ENCODE results near the gene ICAM4.

Gene ICAM4

DNA sequence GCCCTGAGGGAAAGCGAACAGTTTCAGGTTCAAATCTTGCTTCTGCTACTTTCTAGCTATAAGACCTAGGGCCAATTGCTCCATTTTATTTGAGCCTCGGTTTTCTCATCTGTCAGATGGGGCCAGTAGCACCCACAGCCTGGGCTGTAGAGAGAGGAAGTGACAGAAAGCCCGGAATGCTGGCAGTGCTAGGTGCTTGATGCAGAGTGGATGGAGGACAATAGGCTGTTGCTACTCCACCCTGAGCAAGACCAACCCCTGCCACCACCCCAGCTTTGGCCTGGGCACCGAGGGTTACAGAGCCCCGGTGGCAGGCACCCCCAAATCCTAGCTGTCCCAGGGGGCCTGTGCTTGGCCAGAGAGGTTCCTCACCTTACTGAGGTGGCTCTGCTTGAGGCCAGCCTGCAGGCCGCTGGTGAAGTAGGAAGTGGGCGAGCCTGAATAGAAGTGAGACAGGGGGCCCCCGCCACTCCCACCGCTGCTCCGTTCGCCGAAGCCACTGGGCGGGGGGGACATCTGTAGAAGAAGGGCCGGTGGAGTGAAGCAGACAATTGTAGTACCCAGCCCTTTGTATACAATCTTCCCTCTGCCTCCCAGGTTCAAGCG lies 31.2 kb downstream of the ICAM4 start:
- Histone ChIP-seq H3K9ac (ENCODE audit: low read depth, low read length) (no peak overlapping the region), H3K4me3 (ENCODE audit: low read depth, low read length) (no peak overlapping the region), H3K27me3 (ENCODE audit: control insufficient read depth, insufficient read depth, low read length) (no peaks in the 10 kb centered on the region), H3K4me1 (ENCODE audit: control insufficient read depth, insufficient read depth, low read length) (no peaks in the 10 kb centered on the region), H3K36me3 (ENCODE audit: control insufficient read depth, insufficient read depth, low read length) (peaks cover 48% of the 10 kb centered on the region), H3K9me3 (ENCODE audit: control insufficient read depth, insufficient read depth, low read length) (no peaks in the 10 kb centered on the region)

DNA sequence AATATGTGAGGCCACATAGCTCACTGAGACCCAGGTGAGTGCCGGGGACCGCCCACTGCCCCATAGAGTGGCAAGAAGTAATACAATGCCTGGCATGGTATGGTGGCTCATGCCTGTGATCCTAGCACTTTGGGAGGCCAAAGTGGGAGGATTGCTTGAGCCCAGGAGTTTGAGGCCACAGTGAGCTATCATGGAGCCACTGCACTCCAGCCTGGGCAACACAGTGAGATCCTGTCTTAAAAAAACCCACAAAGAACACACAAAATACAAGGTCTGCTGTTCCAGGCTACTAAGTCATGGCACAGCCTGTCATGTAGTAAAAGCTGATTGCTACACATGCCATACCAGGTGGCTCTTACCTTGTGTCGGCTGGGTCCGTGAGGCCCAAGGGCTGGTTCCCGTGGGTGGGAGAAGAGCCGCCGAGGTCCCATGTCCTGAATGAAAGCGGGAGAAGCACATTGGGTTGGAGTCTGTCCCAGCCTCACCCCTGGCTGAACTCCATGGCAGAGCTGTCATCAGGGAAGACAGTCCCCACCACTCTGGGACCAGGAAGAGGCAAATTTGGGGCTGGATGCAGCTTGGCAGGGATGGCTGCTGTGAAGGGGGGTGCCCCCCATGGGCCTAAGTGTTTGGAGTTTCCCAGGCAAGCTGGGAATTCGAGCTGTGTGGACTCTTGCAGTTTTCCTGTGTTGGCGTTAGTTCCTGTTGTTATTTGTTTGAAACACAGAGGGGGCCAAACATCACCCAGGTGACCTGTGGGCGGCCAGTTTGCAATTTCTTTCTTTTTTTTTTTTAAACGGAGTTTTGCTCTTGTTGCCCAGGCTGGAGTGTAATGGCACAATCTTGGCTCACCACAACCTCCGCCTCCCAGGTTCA lies 32.3 kb downstream of the ICAM4 start:
- Histone ChIP-seq H3K9ac (ENCODE audit: low read depth, low read length) (no peak overlapping the region), H3K27me3 (ENCODE audit: control insufficient read depth, insufficient read depth, low read length) (no peaks in the 10 kb centered on the region), H3K9me3 (ENCODE audit: control insufficient read depth, insufficient read depth, low read length) (no peaks in the 10 kb centered on the region), H3K4me3 (ENCODE audit: low read depth, low read length) (no peak overlapping the region), H3K36me3 (ENCODE audit: control insufficient read depth, insufficient read depth, low read length) (peaks cover 55% of the 10 kb centered on the region), H3K4me1 (ENCODE audit: control insufficient read depth, insufficient read depth, low read length) (no peaks in the 10 kb centered on the region)

- H3K27me3 ChIP-seq (ENCODE audit: control insufficient read depth, insufficient read depth, low read length): no peaks in the 10 kb centered on the region
- no peaks in the 10 kb centered on the region for H3K4me1 ChIP-seq (ENCODE audit: control insufficient read depth, insufficient read depth, low read length)
- H3K4me3 ChIP-seq (ENCODE audit: low read depth, low read length): no peak overlapping the region
- H3K9ac ChIP-seq (ENCODE audit: low read depth, low read length): no peak overlapping the region
- no peaks in the 10 kb centered on the region for H3K9me3 ChIP-seq (ENCODE audit: control insufficient read depth, insufficient read depth, low read length)
- H3K36me3 ChIP-seq (ENCODE audit: control insufficient read depth, insufficient read depth, low read length): peaks cover 62% of the 10 kb centered on the region
Observed at GRCh38 chr19:10320602-10321416, 34.1 kb downstream of the ICAM4 start.

- Histone ChIP-seq H3K36me3 (ENCODE audit: control insufficient read depth, insufficient read depth, low read length) (peaks cover 62% of the 10 kb centered on the region), H3K9me3 (ENCODE audit: control insufficient read depth, insufficient read depth, low read length) (no peaks in the 10 kb centered on the region), H3K9ac (ENCODE audit: low read depth, low read length) (no peak overlapping the region), H3K27me3 (ENCODE audit: control insufficient read depth, insufficient read depth, low read length) (no peaks in the 10 kb centered on the region), H3K4me1 (ENCODE audit: control insufficient read depth, insufficient read depth, low read length) (no peaks in the 10 kb centered on the region), H3K4me3 (ENCODE audit: low read depth, low read length) (no peak overlapping the region)
Observed at GRCh38 chr19:10321417-10321797, 34.7 kb downstream of the ICAM4 start.

DNA sequence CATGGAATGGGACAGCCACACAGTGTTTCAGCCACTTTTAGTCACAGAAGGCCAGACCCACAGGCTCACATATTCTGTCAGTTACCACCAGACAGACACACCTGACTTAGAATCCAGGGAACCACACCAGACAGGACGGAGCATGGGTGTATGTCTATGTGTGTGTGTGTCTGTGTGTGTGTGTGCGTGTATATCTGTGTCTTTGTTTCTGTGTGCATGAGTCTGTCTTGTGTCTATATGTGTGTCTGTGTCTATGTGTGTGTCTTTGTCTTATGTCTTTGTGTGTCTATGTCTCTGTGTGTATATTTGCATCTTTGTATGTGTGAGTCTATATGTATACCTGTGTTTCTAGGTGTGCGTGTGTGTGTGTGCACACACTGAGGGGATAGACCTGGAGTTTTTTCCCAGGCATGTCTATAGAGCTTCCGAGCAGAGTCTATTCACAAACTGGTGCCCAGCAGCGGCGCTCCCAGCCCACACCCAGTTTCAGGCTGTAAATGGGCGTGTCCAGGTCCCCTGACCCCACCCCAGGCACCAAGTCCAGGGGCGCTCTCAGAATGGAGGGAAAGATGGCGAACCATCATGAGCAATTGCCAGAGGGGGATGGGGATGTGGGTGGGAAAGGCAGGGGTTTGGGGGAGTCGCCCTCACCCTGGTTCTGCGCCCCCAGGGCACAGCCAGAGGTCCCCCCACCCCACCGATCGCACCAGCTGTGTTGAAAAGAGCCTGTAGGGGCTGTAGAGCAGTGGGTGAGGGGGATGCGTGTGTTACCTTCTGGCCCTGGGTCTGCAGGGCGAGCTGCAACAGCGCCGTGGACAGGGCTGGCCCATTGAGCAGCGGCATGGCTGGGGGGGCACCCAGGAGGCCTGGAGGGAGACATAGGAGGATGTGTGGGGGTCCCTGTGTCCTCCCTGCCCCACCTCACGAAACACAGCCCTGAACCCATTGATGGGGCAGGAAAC lies 35.4 kb downstream of the ICAM4 start:
- H3K4me3 ChIP-seq (ENCODE audit: low read depth, low read length): no peak overlapping the region
- H3K9me3 ChIP-seq (ENCODE audit: control insufficient read depth, insufficient read depth, low read length): no peaks in the 10 kb centered on the region
- H3K9ac ChIP-seq (ENCODE audit: low read depth, low read length): no peak overlapping the region
- no peaks in the 10 kb centered on the region for H3K27me3 ChIP-seq (ENCODE audit: control insufficient read depth, insufficient read depth, low read length)
- H3K4me1 ChIP-seq (ENCODE audit: control insufficient read depth, insufficient read depth, low read length): no peaks in the 10 kb centered on the region
- H3K36me3 ChIP-seq (ENCODE audit: control insufficient read depth, insufficient read depth, low read length): peaks cover 56% of the 10 kb centered on the region

DNA sequence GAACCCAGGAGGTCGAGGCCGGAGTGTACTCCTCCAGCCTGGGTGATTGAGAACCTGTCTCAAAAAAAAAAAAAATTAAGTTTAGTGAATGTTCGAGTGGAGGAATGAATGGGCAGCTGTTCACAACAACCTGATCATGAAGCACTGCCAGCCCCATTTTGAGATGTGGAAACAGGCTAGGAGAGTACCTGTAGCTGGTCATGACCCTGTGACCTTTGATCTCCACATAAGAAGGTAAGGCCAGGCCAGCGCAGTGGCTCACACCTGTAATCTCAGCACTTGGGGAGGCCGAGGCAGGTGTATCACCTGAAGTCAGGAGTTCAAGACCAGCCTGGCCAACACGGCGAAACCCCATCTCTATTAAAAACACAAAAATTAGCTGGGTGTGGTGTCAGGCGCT lies 39.0 kb downstream of the ICAM4 start:
- Histone ChIP-seq H3K4me1 (ENCODE audit: control insufficient read depth, insufficient read depth, low read length) (no peaks in the 10 kb centered on the region), H3K27me3 (ENCODE audit: control insufficient read depth, insufficient read depth, low read length) (no peaks in the 10 kb centered on the region), H3K36me3 (ENCODE audit: control insufficient read depth, insufficient read depth, low read length) (peaks cover 70% of the 10 kb centered on the region), H3K4me3 (ENCODE audit: low read depth, low read length) (no peak overlapping the region), H3K9me3 (ENCODE audit: control insufficient read depth, insufficient read depth, low read length) (no peaks in the 10 kb centered on the region), H3K9ac (ENCODE audit: low read depth, low read length) (no peak overlapping the region)

- Histone ChIP-seq H3K4me1 (ENCODE audit: control insufficient read depth, insufficient read depth, low read length) (peaks cover 3% of the 10 kb centered on the region), H3K4me3 (ENCODE audit: low read depth, low read length) (no peak overlapping the region), H3K9me3 (ENCODE audit: control insufficient read depth, insufficient read depth, low read length) (no peaks in the 10 kb centered on the region), H3K36me3 (ENCODE audit: control insufficient read depth, insufficient read depth, low read length) (peaks cover 50% of the 10 kb centered on the region), H3K9ac (ENCODE audit: low read depth, low read length) (no peak overlapping the region), H3K27me3 (ENCODE audit: control insufficient read depth, insufficient read depth, low read length) (no peaks in the 10 kb centered on the region)
Observed at GRCh38 chr19:10327793-10328192, 41.0 kb downstream of the ICAM4 start.

- Histone ChIP-seq H3K4me1 (ENCODE audit: control insufficient read depth, insufficient read depth, low read length) (peaks cover 3% of the 10 kb centered on the region), H3K27me3 (ENCODE audit: control insufficient read depth, insufficient read depth, low read length) (no peaks in the 10 kb centered on the region), H3K36me3 (ENCODE audit: control insufficient read depth, insufficient read depth, low read length) (peaks cover 40% of the 10 kb centered on the region), H3K4me3 (ENCODE audit: low read depth, low read length) (no peak overlapping the region), H3K9ac (ENCODE audit: low read depth, low read length) (no peak overlapping the region), H3K9me3 (ENCODE audit: control insufficient read depth, insufficient read depth, low read length) (no peaks in the 10 kb centered on the region)
Observed at GRCh38 chr19:10328558-10329429, 42.0 kb downstream of the ICAM4 start.

- peaks cover 33% of the 10 kb centered on the region for H3K36me3 ChIP-seq (ENCODE audit: control insufficient read depth, insufficient read depth, low read length)
- H3K4me1 ChIP-seq (ENCODE audit: control insufficient read depth, insufficient read depth, low read length): peaks cover 3% of the 10 kb centered on the region
Observed at GRCh38 chr19:10329555-10329954, 42.8 kb downstream of the ICAM4 start.

GRCh38 chr19:10332158-10332964 lies 45.6 kb downstream of the ICAM4 start:
- Histone ChIP-seq H3K9me3 (ENCODE audit: control insufficient read depth, insufficient read depth, low read length) (no peaks in the 10 kb centered on the region), H3K27me3 (ENCODE audit: control insufficient read depth, insufficient read depth, low read length) (peaks cover 6% of the 10 kb centered on the region), H3K4me1 (ENCODE audit: control insufficient read depth, insufficient read depth, low read length) (peaks cover 3% of the 10 kb centered on the region), H3K9ac (ENCODE audit: low read depth, low read length) (peak overlapping the region; percentile 1), H3K4me3 (ENCODE audit: low read depth, low read length) (peak overlapping the region; percentile 92), H3K36me3 (ENCODE audit: control insufficient read depth, insufficient read depth, low read length) (peaks cover 31% of the 10 kb centered on the region)

More at GRCh38 chr19:10329555-10329954, 42.8 kb downstream of the ICAM4 start:
- Histone ChIP-seq H3K27me3 (ENCODE audit: control insufficient read depth, insufficient read depth, low read length) (peaks cover 5% of the 10 kb centered on the region), H3K9ac (ENCODE audit: low read depth, low read length) (no peak overlapping the region), H3K9me3 (ENCODE audit: control insufficient read depth, insufficient read depth, low read length) (no peaks in the 10 kb centered on the region), H3K4me3 (ENCODE audit: low read depth, low read length) (no peak overlapping the region)

Data from iPS-15b (cell line).